HL-60 (cell line): ENCODE results near the gene FRK.
A peak's percentile ranks its signal among the peaks of the same experiment; 100 is the strongest.
"Not testable (repeated sequence)": the region's sequence is repeated elsewhere in the genome, so short reads cannot be mapped to it uniquely, and the experiment has no call there.

Experiments
- DNase-seq, 2 experiments: peaks; one replicate each; pipeline ENCODE4 v3.0.0-alpha.2; 2010 to 2020; ENCODE audit warnings: low read depth in 1 of 2, low spot score in 1 of 2
- H3K27ac ChIP-seq: fragments of 250-450 bp; sonication (Bioruptor Pico); replicated peaks from 2 replicates; pipeline ENCODE4 v1.5.1; 2020; ENCODE audit warnings: mild to moderate bottlenecking, moderate library complexity
- H3K27me3 ChIP-seq: fragments of 250-450 bp; sonication (Bioruptor Pico); 2 replicates; pipeline ENCODE4 v1.5.1; 2021; ENCODE audit warnings: mild to moderate bottlenecking, moderate library complexity; ENCODE audit not compliant: insufficient read depth, poor library complexity, severe bottlenecking
- H3K4me3 ChIP-seq: replicated peaks from 2 replicates; pipeline ENCODE4 v1.5.1; 2011; ENCODE audit warnings: mild to moderate bottlenecking, control low read depth, low read length; ENCODE audit not compliant: insufficient read depth
- GABPA ChIP-seq: IDR thresholded peaks from 2 replicates; pipeline ENCODE4 v1.6.1; 2012; ENCODE audit warnings: low read depth
- POLR2AphosphoS5 ChIP-seq: IDR thresholded peaks from 2 replicates; pipeline ENCODE4 v1.6.1; 2012; ENCODE audit warnings: low read depth
- SPI1 ChIP-seq: IDR thresholded peaks from 2 replicates; pipeline ENCODE4 v1.6.1; 2012; ENCODE audit warnings: low read depth, mild to moderate bottlenecking, borderline replicate concordance
- TF ChIP-seq, protein P1 (sequence below): IDR thresholded peaks from 2 replicates; pipeline ENCODE4 v1.6.1; 2012; ENCODE audit warnings: low read depth; ENCODE audit not compliant: insufficient replicate concordance
- TF ChIP-seq, protein P2 (sequence below): IDR thresholded peaks from one replicate; pipeline ENCODE4 v1.5.1; 2011; ENCODE audit warnings: low read length, control low read depth, inconsistent platforms; ENCODE audit not compliant: insufficient read depth

FRK gene

DNA sequence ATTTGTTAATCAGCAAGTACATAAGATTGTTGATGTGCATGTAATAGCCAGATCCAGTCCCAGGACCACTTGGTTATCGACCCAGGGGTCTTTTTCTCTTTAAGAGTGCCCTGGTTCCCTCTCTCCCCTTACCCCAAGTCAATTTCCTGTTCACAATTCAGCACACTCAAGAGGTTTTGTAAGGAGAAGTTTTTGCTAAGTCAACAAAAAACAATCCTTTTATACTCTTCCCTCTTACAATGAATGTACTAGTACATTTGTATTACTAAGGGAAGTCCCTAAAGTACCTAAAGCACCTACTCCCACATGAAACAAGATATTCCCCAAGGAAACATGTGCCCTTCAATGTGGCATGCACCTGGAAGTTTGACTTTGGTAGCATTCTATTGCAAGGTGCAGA lies 38.3 kb upstream of the FRK start:
- no peak overlapping the region for H3K27ac ChIP-seq
- H3K27me3 ChIP-seq, result no peaks in the 10 kb centered on the region
- no peak for TF ChIP-seq GABPA
- TF ChIP-seq, protein P1, sequence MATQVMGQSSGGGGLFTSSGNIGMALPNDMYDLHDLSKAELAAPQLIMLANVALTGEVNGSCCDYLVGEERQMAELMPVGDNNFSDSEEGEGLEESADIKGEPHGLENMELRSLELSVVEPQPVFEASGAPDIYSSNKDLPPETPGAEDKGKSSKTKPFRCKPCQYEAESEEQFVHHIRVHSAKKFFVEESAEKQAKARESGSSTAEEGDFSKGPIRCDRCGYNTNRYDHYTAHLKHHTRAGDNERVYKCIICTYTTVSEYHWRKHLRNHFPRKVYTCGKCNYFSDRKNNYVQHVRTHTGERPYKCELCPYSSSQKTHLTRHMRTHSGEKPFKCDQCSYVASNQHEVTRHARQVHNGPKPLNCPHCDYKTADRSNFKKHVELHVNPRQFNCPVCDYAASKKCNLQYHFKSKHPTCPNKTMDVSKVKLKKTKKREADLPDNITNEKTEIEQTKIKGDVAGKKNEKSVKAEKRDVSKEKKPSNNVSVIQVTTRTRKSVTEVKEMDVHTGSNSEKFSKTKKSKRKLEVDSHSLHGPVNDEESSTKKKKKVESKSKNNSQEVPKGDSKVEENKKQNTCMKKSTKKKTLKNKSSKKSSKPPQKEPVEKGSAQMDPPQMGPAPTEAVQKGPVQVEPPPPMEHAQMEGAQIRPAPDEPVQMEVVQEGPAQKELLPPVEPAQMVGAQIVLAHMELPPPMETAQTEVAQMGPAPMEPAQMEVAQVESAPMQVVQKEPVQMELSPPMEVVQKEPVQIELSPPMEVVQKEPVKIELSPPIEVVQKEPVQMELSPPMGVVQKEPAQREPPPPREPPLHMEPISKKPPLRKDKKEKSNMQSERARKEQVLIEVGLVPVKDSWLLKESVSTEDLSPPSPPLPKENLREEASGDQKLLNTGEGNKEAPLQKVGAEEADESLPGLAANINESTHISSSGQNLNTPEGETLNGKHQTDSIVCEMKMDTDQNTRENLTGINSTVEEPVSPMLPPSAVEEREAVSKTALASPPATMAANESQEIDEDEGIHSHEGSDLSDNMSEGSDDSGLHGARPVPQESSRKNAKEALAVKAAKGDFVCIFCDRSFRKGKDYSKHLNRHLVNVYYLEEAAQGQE, result no peak
- TF ChIP-seq POLR2AphosphoS5, result no peak
- TF ChIP-seq, protein P2, sequence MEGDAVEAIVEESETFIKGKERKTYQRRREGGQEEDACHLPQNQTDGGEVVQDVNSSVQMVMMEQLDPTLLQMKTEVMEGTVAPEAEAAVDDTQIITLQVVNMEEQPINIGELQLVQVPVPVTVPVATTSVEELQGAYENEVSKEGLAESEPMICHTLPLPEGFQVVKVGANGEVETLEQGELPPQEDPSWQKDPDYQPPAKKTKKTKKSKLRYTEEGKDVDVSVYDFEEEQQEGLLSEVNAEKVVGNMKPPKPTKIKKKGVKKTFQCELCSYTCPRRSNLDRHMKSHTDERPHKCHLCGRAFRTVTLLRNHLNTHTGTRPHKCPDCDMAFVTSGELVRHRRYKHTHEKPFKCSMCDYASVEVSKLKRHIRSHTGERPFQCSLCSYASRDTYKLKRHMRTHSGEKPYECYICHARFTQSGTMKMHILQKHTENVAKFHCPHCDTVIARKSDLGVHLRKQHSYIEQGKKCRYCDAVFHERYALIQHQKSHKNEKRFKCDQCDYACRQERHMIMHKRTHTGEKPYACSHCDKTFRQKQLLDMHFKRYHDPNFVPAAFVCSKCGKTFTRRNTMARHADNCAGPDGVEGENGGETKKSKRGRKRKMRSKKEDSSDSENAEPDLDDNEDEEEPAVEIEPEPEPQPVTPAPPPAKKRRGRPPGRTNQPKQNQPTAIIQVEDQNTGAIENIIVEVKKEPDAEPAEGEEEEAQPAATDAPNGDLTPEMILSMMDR, result no peak
- TF ChIP-seq SPI1, result no peak
- DNase-seq, result no peak
- no peak overlapping the region for H3K4me3 ChIP-seq

DNA sequence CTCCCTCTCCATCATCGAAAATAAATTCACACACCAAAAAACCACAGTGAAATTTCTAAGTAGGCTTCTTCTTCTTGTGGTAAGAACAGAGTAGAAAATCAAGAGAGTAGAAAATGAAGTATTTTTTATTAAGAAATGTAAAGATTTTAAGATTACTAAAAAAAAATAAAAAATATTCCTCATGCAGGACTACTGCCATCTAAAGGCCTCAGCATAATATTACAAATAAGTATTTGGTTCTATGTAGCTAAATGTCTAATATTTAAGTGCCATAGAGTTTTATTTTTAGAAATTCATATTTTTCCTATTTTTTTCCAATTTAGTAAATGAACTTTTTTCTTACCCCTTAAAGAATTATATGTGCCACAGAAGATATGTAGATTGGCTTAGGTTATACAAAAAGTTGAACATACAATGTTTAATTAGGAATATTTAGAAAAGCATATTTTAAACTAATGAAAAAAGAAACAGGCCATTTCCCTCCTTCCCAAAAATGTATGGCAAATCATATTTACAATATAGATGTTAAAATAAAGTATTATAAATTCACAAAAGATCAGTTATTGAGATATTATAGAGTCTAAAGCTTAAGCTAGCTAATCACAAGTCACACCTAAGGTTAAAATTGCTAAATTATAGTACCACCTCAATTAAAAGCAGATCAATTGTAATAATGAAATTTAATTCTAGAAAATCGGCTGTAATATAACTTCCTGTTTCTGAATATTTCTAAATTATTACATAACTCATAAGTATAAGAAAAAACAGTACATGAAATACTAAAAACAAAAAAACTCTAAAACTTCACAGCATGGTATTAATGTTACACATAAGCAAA lies 36.5 kb upstream of the FRK start:
- no peaks in the 10 kb centered on the region for H3K27me3 ChIP-seq
- H3K4me3 ChIP-seq, result no peak overlapping the region
- DNase-seq, result no peak
- no peak overlapping the region for H3K27ac ChIP-seq
- TF ChIP-seq GABPA, result no peak
- TF ChIP-seq, protein P2, result peak; percentile 24

GRCh38 chr6:116096048-116096759 lies 35.5 kb upstream of the FRK start:
- H3K27me3 ChIP-seq, DNase-seq, H3K4me3 ChIP-seq, H3K27ac ChIP-seq: not testable (repeated sequence)

DNA sequence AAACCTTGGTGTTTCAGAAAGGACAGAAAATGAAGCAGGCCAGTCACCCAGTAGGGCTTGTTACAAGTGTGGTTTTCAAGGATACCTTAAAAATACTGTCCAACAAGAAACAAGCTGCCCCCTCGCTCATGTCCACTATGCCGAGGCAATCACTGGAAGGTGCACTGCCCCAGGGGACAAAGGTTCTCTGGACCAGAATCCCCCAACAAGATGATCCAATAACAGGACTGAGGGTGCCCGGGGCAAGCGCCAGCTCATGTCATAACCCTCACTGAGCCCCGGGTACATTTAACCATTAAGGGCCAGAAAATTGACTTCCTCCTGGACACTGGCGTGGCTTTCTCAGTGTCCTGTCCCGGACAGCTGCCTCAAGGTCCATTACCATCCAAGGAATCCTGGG lies 33.4 kb upstream of the FRK start:
- H3K27ac ChIP-seq, result no peak overlapping the region

More for the DNA sequence above, 33.4 kb upstream of the FRK start:
- no peak for DNase-seq
- Histone ChIP-seq H3K27me3 (no peaks in the 10 kb centered on the region), H3K4me3 (no peak overlapping the region)
- no peak for TF ChIP-seq SPI1
- TF ChIP-seq, protein P1, result no peak
- no peak for TF ChIP-seq GABPA
- TF ChIP-seq POLR2AphosphoS5, result no peak
- TF ChIP-seq, protein P2, result no peak
